Kidney tubule cell (primary cell): ENCODE measurements around the gene SUSD3.
A peak's percentile ranks its signal among the peaks of the same experiment; 100 is the strongest.

Experiments
- DNase-seq: peaks from one replicate; pipeline ENCODE4 v3.0.0-alpha.2; 2018; ENCODE audit warnings: low spot score

The SUSD3 gene

GRCh38 chr9:93126151-93126781 lies 67.8 kb downstream of the SUSD3 start:
- no peak for DNase-seq

- DNase-seq: peak; percentile 38
Measured at GRCh38 chr9:93126825-93127368, 68.4 kb downstream of the SUSD3 start.

- no peak for DNase-seq
Measured at GRCh38 chr9:93127395-93127911, 69.0 kb downstream of the SUSD3 start.

- DNase-seq: no peak
Measured at GRCh38 chr9:93128011-93128714, 69.7 kb downstream of the SUSD3 start.

- no peak for DNase-seq
Measured at GRCh38 chr9:93128715-93129224, 70.3 kb downstream of the SUSD3 start.

- DNase-seq: no peak
Measured at GRCh38 chr9:93129286-93129685, 70.8 kb downstream of the SUSD3 start.

- DNase-seq: no peak
Measured at GRCh38 chr9:93129691-93130500, 71.4 kb downstream of the SUSD3 start.

- DNase-seq: no peak
Measured at GRCh38 chr9:93130861-93131481, 72.5 kb downstream of the SUSD3 start.

- DNase-seq: no peak
Measured at GRCh38 chr9:93131599-93132286, 73.2 kb downstream of the SUSD3 start.

GRCh38 chr9:93132287-93132927 lies 73.9 kb downstream of the SUSD3 start:
- peak; percentile 69 for DNase-seq

GRCh38 chr9:93132946-93133680 lies 74.6 kb downstream of the SUSD3 start:
- peak; percentile 47 for DNase-seq

- peak; percentile 83 for DNase-seq
Measured at GRCh38 chr9:93133681-93134014, 75.1 kb downstream of the SUSD3 start.

GRCh38 chr9:93134015-93134739 lies 75.7 kb downstream of the SUSD3 start, which contains the start of gene NINJ1:
NINJ1 (minus strand) TSS chr9:93134251; CDS start chr9:93134217, 34 bp downstream.
- peak; percentile 80 for DNase-seq
